CD4-positive, alpha-beta memory T cell (primary cell): Measurements from ENCODE around the gene ATP9A. TPM values are rescaled to one million over a fixed set of nuclear protein-coding genes. Genes with fewer than 3 reads are reported as not detected.

Source experiments
- CTCF ChIA-PET: fragments of 350-600 bp; sonication (Branson Sonifier 250); formaldehyde crosslinking; loops from one replicate; lab custom pipeline; 2021; ENCODE audit warnings: inconsistent platforms; ENCODE audit not compliant: partially characterized antibody; lab: Charles Lee
- POLR2A ChIA-PET: fragments of 350-600 bp; sonication (Branson Sonifier 250); formaldehyde crosslinking; loops from one replicate; lab custom pipeline; 2021; ENCODE audit not compliant: partially characterized antibody; lab: Charles Lee
- DNase-seq, 5 donors: peaks; one replicate each; pipeline versions ENCODE4 v3.0.0 to v3.0.0-alpha.2; 2020 to 2022; ENCODE audit warnings: mixed read lengths in 1 of 5
- H3K27ac ChIP-seq: one replicate; pipeline ENCODE4 v1.7.0; 2013; ENCODE audit warnings: low read depth, low read length
- H3K27me3 ChIP-seq: 2 replicates; pipeline ENCODE4 v1.7.0; 2013; ENCODE audit warnings: mild to moderate bottlenecking, low read length, moderate library complexity; ENCODE audit not compliant: insufficient read depth
- H3K36me3 ChIP-seq: 2 replicates; pipeline ENCODE4 v1.7.0; 2013; ENCODE audit warnings: mild to moderate bottlenecking, low read length, moderate library complexity; ENCODE audit not compliant: insufficient read depth
- H3K4me1 ChIP-seq: 2 replicates; pipeline ENCODE4 v1.7.0; 2013; ENCODE audit warnings: mild to moderate bottlenecking, low read length, moderate library complexity; ENCODE audit not compliant: insufficient read depth
- H3K4me3 ChIP-seq, 2 donors: one replicate each; pipeline ENCODE4 v1.7.0; 2013; ENCODE audit warnings: low read length in 2 of 2, mild to moderate bottlenecking in 1 of 2
- H3K9me3 ChIP-seq, 2 donors: one replicate each; pipeline ENCODE4 v1.7.0; 2013; ENCODE audit warnings: low read length in 2 of 2, control low read depth in 1 of 2; ENCODE audit not compliant: control insufficient read depth in 1 of 2
- H3K27ac Mint-ChIP-seq, 7 donors: one replicate each; pipeline ENCODE4 v1.8.0; 2020 to 2021; ENCODE audit warnings: mixed read lengths in 7 of 7, mild to moderate bottlenecking in 6 of 7, inconsistent platforms in 3 of 7, moderate library complexity in 3 of 7
- H3K27me3 Mint-ChIP-seq, 2 donors: one replicate each; pipeline ENCODE4 v1.8.0; 2020 to 2021; ENCODE audit warnings: mixed read lengths in 2 of 2
- H3K36me3 Mint-ChIP-seq, 2 donors: one replicate each; pipeline ENCODE4 v1.8.0; 2020 to 2021; ENCODE audit warnings: mixed read lengths in 2 of 2, inconsistent platforms in 1 of 2, mild to moderate bottlenecking in 1 of 2
- H3K4me1 Mint-ChIP-seq, 4 donors: one replicate each; pipeline ENCODE4 v1.8.0; 2020 to 2021; ENCODE audit warnings: mixed read lengths in 4 of 4, mild to moderate bottlenecking in 1 of 4
- H3K4me3 Mint-ChIP-seq, 8 donors: one replicate each; pipeline ENCODE4 v1.8.0; 2020 to 2021; ENCODE audit warnings: mixed read lengths in 8 of 8, mild to moderate bottlenecking in 7 of 8, moderate library complexity in 6 of 8, inconsistent platforms in 3 of 8
- H3K9me3 Mint-ChIP-seq, 8 donors: one replicate each; pipeline ENCODE4 v1.8.0; 2020 to 2021; ENCODE audit warnings: mixed read lengths in 8 of 8, mild to moderate bottlenecking in 5 of 8, inconsistent platforms in 3 of 8, moderate library complexity in 1 of 8
- intact Hi-C: fragments of 100-400 bp; cut with micrococcal nuclease; formaldehyde crosslinking; loops from one replicate; pipeline ENCODE4 v1.15.1; 2023
- polyA plus RNA-seq, 2 donors: library from polyadenylated mRNA; unstranded; fragments of 300-500 nt; fragmentation: Illumina TruSeq; gene quantifications; one replicate each; pipeline ENCODE4 v1.2.3, GENCODE V29; 2021
- total RNA-seq, 2 experiments: library from RNA; stranded (reverse); gene quantifications; one replicate each; pipeline ENCODE4 v1.2.3, GENCODE V29; 2021

Gene ATP9A
- total and polyA plus RNA-seq, 4 experiments from 2014 or later: 0.14 to 1.0 (median 0.32) TPM

GRCh38 chr20:51591871-51592270 lies 176.3 kb downstream of the ATP9A start:
- Histone ChIP-seq H3K9me3 (no peaks in the 10 kb centered on the region), H3K4me1 (peaks cover 10% of the 10 kb centered on the region), H3K4me3 (no peak overlapping the region), H3K36me3 (no peaks in the 10 kb centered on the region), H3K27ac (no peak overlapping the region), H3K27me3 (no peaks in the 10 kb centered on the region)
- intact Hi-C loops: loop anchor here (10.0 kb wide), 1 partner anchor 367 kb away; no protein-coding TSS in a partner anchor
- Mint-ChIP-seq H3K27ac (no peak overlapping the region), H3K27me3 (peaks cover 0 to 3% of the 10 kb centered on the region in 2 donors), H3K36me3 (no peaks in the 10 kb centered on the region), H3K9me3 (no peaks in the 10 kb centered on the region), H3K4me1 (peaks cover 6 to 14% (median 9%) of the 10 kb centered on the region in 4 donors), H3K4me3 (no peak overlapping the region)
- POLR2A ChIA-PET: no interaction called here
- no peak for DNase-seq
- CTCF ChIA-PET: interaction anchor here (1.2 to 1.5 kb wide), 2 partner anchors 97 to 206 kb away, joined by 3 read pairs; no protein-coding TSS in a partner anchor

GRCh38 chr20:51588762-51589161 lies 179.4 kb downstream of the ATP9A start:
- H3K36me3 Mint-ChIP-seq: no peaks in the 10 kb centered on the region
- no peaks in the 10 kb centered on the region for H3K9me3 Mint-ChIP-seq
- Histone ChIP-seq H3K27ac (no peak overlapping the region), H3K27me3 (no peaks in the 10 kb centered on the region), H3K36me3 (no peaks in the 10 kb centered on the region), H3K4me3 (no peak overlapping the region), H3K9me3 (no peaks in the 10 kb centered on the region), H3K4me1 (no peaks in the 10 kb centered on the region)
- no peaks in the 10 kb centered on the region for H3K27me3 Mint-ChIP-seq
- CTCF ChIA-PET: no interaction called here
- POLR2A ChIA-PET: no interaction called here
- intact Hi-C loops: no loop called here
- peaks cover 2 to 12% (median 7%) of the 10 kb centered on the region in 4 donors for H3K4me1 Mint-ChIP-seq
- no peak for DNase-seq
- H3K27ac Mint-ChIP-seq: no peak overlapping the region
- no peak overlapping the region for H3K4me3 Mint-ChIP-seq

GRCh38 chr20:51587145-51587544 lies 181.0 kb downstream of the ATP9A start:
- Histone ChIP-seq H3K27me3 (no peaks in the 10 kb centered on the region), H3K4me3 (no peak overlapping the region), H3K4me1 (no peaks in the 10 kb centered on the region), H3K27ac (no peak overlapping the region), H3K36me3 (no peaks in the 10 kb centered on the region), H3K9me3 (no peaks in the 10 kb centered on the region)
- Mint-ChIP-seq H3K36me3 (no peaks in the 10 kb centered on the region), H3K4me1 (peaks cover 2 to 12% (median 7%) of the 10 kb centered on the region in 4 donors), H3K27me3 (no peaks in the 10 kb centered on the region), H3K27ac (no peak overlapping the region), H3K9me3 (no peaks in the 10 kb centered on the region), H3K4me3 (no peak overlapping the region)
- POLR2A ChIA-PET: no interaction called here
- intact Hi-C loops: no loop called here
- CTCF ChIA-PET: interaction anchor here (1.9 kb wide), 1 partner anchor 8 kb away, joined by 10 read pairs; no protein-coding TSS in a partner anchor
- no peak for DNase-seq

- Mint-ChIP-seq H3K27me3 (no peaks in the 10 kb centered on the region), H3K4me1 (peaks cover 2 to 12% (median 7%) of the 10 kb centered on the region in 4 donors), H3K27ac (no peak overlapping the region), H3K4me3 (no peak overlapping the region), H3K9me3 (no peaks in the 10 kb centered on the region), H3K36me3 (no peaks in the 10 kb centered on the region)
- ChIA-PET POLR2A (no interaction called here), CTCF (interaction anchor here (1.9 kb wide), 1 partner anchor 9 kb away, joined by 10 read pairs; no protein-coding TSS in a partner anchor)
- no peak overlapping the region for H3K27ac ChIP-seq
- no peaks in the 10 kb centered on the region for H3K27me3 ChIP-seq
- H3K4me1 ChIP-seq: no peaks in the 10 kb centered on the region
- no peak overlapping the region for H3K4me3 ChIP-seq
- H3K9me3 ChIP-seq: no peaks in the 10 kb centered on the region
- intact Hi-C loops: no loop called here
- DNase-seq: no peak
- no peaks in the 10 kb centered on the region for H3K36me3 ChIP-seq
Observed at GRCh38 chr20:51586005-51586440, 182.2 kb downstream of the ATP9A start.

GRCh38 chr20:51585148-51585547 lies 183.0 kb downstream of the ATP9A start:
- Mint-ChIP-seq H3K27ac (peak overlapping the region in 1 of 7 donors; percentile 7), H3K9me3 (no peaks in the 10 kb centered on the region), H3K4me3 (no peak overlapping the region), H3K27me3 (no peaks in the 10 kb centered on the region), H3K36me3 (no peaks in the 10 kb centered on the region), H3K4me1 (peaks cover 2 to 12% (median 7%) of the 10 kb centered on the region in 4 donors)
- Histone ChIP-seq H3K4me3 (no peak overlapping the region), H3K27me3 (no peaks in the 10 kb centered on the region), H3K4me1 (no peaks in the 10 kb centered on the region), H3K27ac (no peak overlapping the region), H3K36me3 (no peaks in the 10 kb centered on the region), H3K9me3 (no peaks in the 10 kb centered on the region)
- intact Hi-C loops: no loop called here
- CTCF ChIA-PET: no interaction called here
- DNase-seq: no peak
- POLR2A ChIA-PET: no interaction called here

- Mint-ChIP-seq H3K9me3 (no peaks in the 10 kb centered on the region), H3K36me3 (no peaks in the 10 kb centered on the region), H3K27me3 (no peaks in the 10 kb centered on the region), H3K27ac (peak overlapping the region in 1 of 7 donors; percentile 7), H3K4me1 (peaks cover 2 to 12% (median 7%) of the 10 kb centered on the region in 4 donors), H3K4me3 (peak overlapping the region in 1 of 8 donors; percentile 43)
- no peak overlapping the region for H3K4me3 ChIP-seq
- no peaks in the 10 kb centered on the region for H3K9me3 ChIP-seq
- no peak for DNase-seq
- no peaks in the 10 kb centered on the region for H3K4me1 ChIP-seq
- POLR2A ChIA-PET: no interaction called here
- no peaks in the 10 kb centered on the region for H3K36me3 ChIP-seq
- intact Hi-C loops: no loop called here
- no peak overlapping the region for H3K27ac ChIP-seq
- CTCF ChIA-PET: interaction anchor here (1.8 kb wide), 1 partner anchor 11 kb away, joined by 7 read pairs; no protein-coding TSS in a partner anchor
- H3K27me3 ChIP-seq: no peaks in the 10 kb centered on the region
Observed at GRCh38 chr20:51584737-51585136, 183.5 kb downstream of the ATP9A start.

GRCh38 chr20:51584116-51584515 lies 184.1 kb downstream of the ATP9A start:
- CTCF ChIA-PET: interaction anchor here (0.6 to 1.8 kb wide), 2 partner anchors 11 to 17 kb away, joined by 3 to 7 read pairs; no protein-coding TSS in a partner anchor
- peaks cover 2 to 12% (median 7%) of the 10 kb centered on the region in 4 donors for H3K4me1 Mint-ChIP-seq
- POLR2A ChIA-PET: no interaction called here

More at GRCh38 chr20:51584116-51584515, 184.1 kb downstream of the ATP9A start:
- no peak for DNase-seq
- no peaks in the 10 kb centered on the region for H3K9me3 ChIP-seq
- no peak overlapping the region for H3K27ac Mint-ChIP-seq
- no peak overlapping the region for H3K4me3 ChIP-seq
- H3K36me3 Mint-ChIP-seq: no peaks in the 10 kb centered on the region
- H3K27me3 Mint-ChIP-seq: no peaks in the 10 kb centered on the region
- no peaks in the 10 kb centered on the region for H3K27me3 ChIP-seq
- H3K9me3 Mint-ChIP-seq: no peaks in the 10 kb centered on the region
- H3K36me3 ChIP-seq: no peaks in the 10 kb centered on the region
- no peak overlapping the region for H3K4me3 Mint-ChIP-seq
- H3K27ac ChIP-seq: no peak overlapping the region
- H3K4me1 ChIP-seq: no peaks in the 10 kb centered on the region
- intact Hi-C loops: no loop called here
